HEK293 (cell line): Measurements from ENCODE around the gene CAMKK1.

Source experiments
- CTCF ChIP-seq: fragments of 450-650 bp; formaldehyde crosslinking; IDR thresholded peaks from 2 replicates; pipeline ENCODE4 v1.5.1; 2016; ENCODE audit warnings: missing biosample characterization, missing genetic modification characterization
- FEZF1 ChIP-seq: fragments of 450-650 bp; formaldehyde crosslinking; IDR thresholded peaks from 2 replicates; pipeline ENCODE4 v1.5.1; 2016; ENCODE audit warnings: missing biosample characterization, missing genetic modification characterization
- REPIN1 ChIP-seq: fragments of 450-650 bp; formaldehyde crosslinking; IDR thresholded peaks from 2 replicates; pipeline ENCODE4 v1.5.1; 2017; ENCODE audit warnings: missing biosample characterization, missing genetic modification characterization, low read depth
- YY1 ChIP-seq: fragments of 450-650 bp; formaldehyde crosslinking; IDR thresholded peaks from 2 replicates; pipeline ENCODE4 v1.5.1; 2018; ENCODE audit warnings: missing biosample characterization, missing genetic modification characterization
- ZNF792 ChIP-seq: fragments of 450-650 bp; formaldehyde crosslinking; IDR thresholded peaks from 2 replicates; pipeline ENCODE4 v1.5.1; 2016; ENCODE audit warnings: missing biosample characterization, missing genetic modification characterization
- TF ChIP-seq, protein P1 (sequence below): fragments of 450-650 bp; formaldehyde crosslinking; IDR thresholded peaks from 2 replicates; pipeline ENCODE4 v1.5.1; 2016; ENCODE audit warnings: missing biosample characterization, missing genetic modification characterization
- TF ChIP-seq, protein P2 (sequence below): sonication (generic); formaldehyde crosslinking; IDR thresholded peaks from 2 replicates; pipeline ENCODE4 v1.8.1; 2022; ENCODE audit warnings: mild to moderate bottlenecking, moderate library complexity, missing genetic modification reagents

GRCh38 chr17:3838206-3838605 is 54.6 kb downstream of the CAMKK1 start:
- TF ChIP-seq FEZF1 (tag by site-specific recombination) (no peak), YY1 (tag by site-specific recombination) (no peak), ZNF792 (no peak), CTCF (tag by site-specific recombination) (no peak), REPIN1 (no peak)
- TF ChIP-seq, protein P1, sequence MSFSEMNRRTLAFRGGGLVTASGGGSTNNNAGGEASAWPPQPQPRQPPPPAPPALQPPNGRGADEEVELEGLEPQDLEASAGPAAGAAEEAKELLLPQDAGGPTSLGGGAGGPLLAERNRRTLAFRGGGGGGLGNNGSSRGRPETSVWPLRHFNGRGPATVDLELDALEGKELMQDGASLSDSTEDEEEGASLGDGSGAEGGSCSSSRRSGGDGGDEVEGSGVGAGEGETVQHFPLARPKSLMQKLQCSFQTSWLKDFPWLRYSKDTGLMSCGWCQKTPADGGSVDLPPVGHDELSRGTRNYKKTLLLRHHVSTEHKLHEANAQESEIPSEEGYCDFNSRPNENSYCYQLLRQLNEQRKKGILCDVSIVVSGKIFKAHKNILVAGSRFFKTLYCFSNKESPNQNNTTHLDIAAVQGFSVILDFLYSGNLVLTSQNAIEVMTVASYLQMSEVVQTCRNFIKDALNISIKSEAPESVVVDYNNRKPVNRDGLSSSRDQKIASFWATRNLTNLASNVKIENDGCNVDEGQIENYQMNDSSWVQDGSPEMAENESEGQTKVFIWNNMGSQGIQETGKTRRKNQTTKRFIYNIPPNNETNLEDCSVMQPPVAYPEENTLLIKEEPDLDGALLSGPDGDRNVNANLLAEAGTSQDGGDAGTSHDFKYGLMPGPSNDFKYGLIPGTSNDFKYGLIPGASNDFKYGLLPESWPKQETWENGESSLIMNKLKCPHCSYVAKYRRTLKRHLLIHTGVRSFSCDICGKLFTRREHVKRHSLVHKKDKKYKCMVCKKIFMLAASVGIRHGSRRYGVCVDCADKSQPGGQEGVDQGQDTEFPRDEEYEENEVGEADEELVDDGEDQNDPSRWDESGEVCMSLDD (tag by site-specific recombination): no peak
- TF ChIP-seq, protein P2, sequence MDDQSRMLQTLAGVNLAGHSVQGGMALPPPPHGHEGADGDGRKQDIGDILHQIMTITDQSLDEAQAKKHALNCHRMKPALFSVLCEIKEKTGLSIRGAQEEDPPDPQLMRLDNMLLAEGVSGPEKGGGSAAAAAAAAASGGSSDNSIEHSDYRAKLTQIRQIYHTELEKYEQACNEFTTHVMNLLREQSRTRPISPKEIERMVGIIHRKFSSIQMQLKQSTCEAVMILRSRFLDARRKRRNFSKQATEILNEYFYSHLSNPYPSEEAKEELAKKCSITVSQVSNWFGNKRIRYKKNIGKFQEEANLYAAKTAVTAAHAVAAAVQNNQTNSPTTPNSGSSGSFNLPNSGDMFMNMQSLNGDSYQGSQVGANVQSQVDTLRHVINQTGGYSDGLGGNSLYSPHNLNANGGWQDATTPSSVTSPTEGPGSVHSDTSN: no peak
